Neutrophil (primary cell): ENCODE results near the gene NPIPB8.
"Not testable (repeated sequence)": the region's sequence is repeated elsewhere in the genome, so short reads cannot be mapped to it uniquely, and the experiment has no call there.

Experiments
- H3K27ac ChIP-seq: fragments of 200-600 bp; sonication (generic); 2 replicates; pipeline ENCODE4 v1.5.1; 2016; ENCODE audit warnings: mild to moderate bottlenecking, moderate library complexity
- H3K27me3 ChIP-seq: fragments of 200-600 bp; sonication (generic); 2 replicates; pipeline ENCODE4 v1.6.0; 2016; ENCODE audit warnings: mild to moderate bottlenecking
- H3K36me3 ChIP-seq: fragments of 200-600 bp; sonication (generic); 2 replicates; pipeline ENCODE4 v1.5.1; 2017
- H3K4me1 ChIP-seq, 2 experiments: fragments of 200-600 bp in 1 of 2; sonication (generic) in 1 of 2; 1 replicate in 1 of 2; 2 replicates in 1 of 2; pipeline versions ENCODE4 v1.5.1 to v1.6.1; 2013 to 2016; ENCODE audit warnings: low read depth in 1 of 2, low read length in 1 of 2, mild to moderate bottlenecking in 1 of 2, moderate library complexity in 1 of 2; ENCODE audit not compliant: control insufficient read depth in 1 of 2, insufficient read depth in 1 of 2
- H3K4me3 ChIP-seq, 2 experiments: fragments of 200-600 bp in 1 of 2; sonication (generic) in 1 of 2; 1 replicate in 1 of 2; 2 replicates in 1 of 2; pipeline ENCODE4 v1.5.1; 2013 to 2016; ENCODE audit warnings: low read depth in 1 of 2, low read length in 1 of 2, mild to moderate bottlenecking in 1 of 2, moderate library complexity in 1 of 2
- H3K9me3 ChIP-seq: fragments of 200-600 bp; sonication (generic); 2 replicates; pipeline ENCODE4 v1.5.1; 2016
- CTCF ChIP-seq: fragments of 200-600 bp; sonication (generic); IDR thresholded peaks from 2 replicates; pipeline ENCODE4 v1.5.1; 2016; ENCODE audit warnings: antibody characterized with exemption

The NPIPB8 gene

DNA sequence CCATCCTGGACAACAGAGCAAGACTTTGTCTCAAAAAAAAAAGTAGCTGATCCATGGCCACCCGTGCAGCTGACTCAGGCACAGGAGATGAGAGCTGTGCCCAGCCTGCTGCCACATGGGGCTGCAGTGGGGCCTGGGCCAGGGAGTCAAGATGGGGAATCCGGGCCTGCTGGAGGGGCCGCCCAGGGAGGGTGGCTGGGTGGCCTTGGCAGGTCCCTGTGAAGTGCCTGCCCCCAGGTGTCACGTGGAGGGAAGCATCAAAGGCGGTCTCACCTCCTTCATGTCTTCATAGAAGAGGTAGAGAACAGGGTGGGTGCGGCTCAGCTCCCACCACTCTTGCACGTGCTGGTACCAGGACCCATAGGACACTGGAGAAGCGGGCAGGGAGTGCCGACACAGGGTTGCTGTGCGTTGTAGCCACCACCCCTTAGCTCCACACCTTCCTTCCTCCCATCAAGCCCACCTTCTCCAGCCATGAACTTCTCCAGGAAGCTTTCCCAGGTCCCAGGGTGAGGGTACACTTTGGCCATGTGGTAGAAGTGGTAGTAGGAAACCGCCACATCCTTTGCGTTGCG is 44.8 kb upstream of the NPIPB8 start:
- no peak for TF ChIP-seq CTCF
- Histone ChIP-seq H3K27me3 (no peaks in the 10 kb centered on the region), H3K36me3 (peaks cover 48% of the 10 kb centered on the region), H3K9me3 (no peaks in the 10 kb centered on the region), H3K4me1 (peaks cover 20 to 21% of the 10 kb centered on the region in 2 experiments), H3K27ac (no peak overlapping the region), H3K4me3 (no peak overlapping the region)

- H3K9me3 ChIP-seq, H3K27me3 ChIP-seq, H3K27ac ChIP-seq, H3K4me3 ChIP-seq: not testable (repeated sequence)
- peaks cover 26% of the 10 kb centered on the region for H3K36me3 ChIP-seq
- H3K4me1 ChIP-seq = peaks cover 26 to 27% of the 10 kb centered on the region in 2 experiments
Measured at GRCh38 chr16:28595451-28595850, 42.4 kb upstream of the NPIPB8 start.

DNA sequence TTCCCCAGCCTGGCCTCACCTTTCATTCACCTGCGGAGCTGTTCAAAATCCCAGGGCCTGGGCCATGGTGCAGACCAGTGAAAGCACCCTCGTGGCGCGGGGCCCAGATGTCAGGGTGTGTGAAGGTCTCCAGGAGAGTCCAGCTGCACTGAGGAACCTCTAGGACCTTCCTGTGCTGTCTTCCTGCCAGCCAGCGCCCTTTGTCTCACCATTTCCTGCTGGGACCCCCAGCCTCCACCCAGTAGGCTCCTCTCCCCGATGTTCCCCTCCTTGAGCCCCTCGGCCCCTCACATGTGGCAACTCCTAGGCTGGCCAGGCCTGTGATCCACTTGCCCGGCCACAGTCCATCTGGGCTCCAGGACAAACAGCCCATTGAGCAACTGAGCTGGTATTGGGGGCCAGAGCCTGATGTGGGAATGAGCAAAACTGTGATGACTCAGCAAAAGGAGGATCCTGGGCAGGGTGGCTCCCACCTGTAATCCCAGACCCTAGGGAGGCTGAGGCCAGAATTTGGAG is 41.7 kb upstream of the NPIPB8 start:
- peak overlapping the region; percentile 72 for H3K27ac ChIP-seq
- H3K27me3 ChIP-seq = no peaks in the 10 kb centered on the region
- H3K4me3 ChIP-seq = peak overlapping the region in 1 of 2 experiments; percentile 38
- TF ChIP-seq CTCF = no peak
- H3K36me3 ChIP-seq = peaks cover 18% of the 10 kb centered on the region
- no peaks in the 10 kb centered on the region for H3K9me3 ChIP-seq
- peaks cover 27 to 29% of the 10 kb centered on the region in 2 experiments for H3K4me1 ChIP-seq

DNA sequence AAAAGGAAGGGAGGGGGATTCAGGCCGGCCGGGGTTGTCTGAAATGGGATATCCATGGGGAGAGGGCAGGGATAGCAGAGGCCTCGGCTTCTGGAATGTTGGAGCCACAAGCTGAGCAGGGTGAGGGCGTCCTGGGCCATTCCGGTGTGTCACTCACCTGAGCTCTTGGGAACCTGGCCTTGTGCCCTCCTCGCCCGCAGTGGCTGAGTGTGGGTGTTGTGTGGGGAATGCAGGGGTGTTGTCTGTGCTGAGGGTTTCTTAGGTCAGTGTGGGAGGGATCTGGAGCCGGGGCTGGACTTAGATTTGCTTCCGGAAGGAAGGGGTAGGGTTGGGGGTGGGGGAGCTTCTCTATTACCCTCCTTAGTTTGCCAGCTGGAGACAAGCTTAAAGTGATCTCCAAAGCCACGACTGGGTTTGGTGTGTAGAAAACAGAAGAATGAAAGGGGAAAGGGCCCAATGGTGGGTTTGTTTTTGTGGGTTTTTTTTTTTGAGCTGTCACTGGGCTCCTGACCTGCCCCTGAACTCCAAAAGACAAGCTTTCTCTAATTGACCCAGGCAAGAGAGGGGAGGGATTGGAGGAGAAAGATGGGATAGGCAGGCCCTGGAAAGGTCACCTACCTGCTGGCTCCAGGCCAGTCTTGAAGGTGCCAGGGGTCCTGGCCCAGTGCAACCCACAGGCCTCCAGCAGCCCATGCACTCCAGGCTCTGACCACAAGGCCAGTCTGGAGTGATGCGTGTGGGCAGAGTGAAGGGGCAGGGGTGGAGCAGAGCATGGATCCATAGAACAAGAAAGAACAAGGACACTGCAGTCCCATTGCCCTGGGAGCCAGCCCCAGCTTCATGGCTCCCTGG is 40.8 kb upstream of the NPIPB8 start, which contains the start of gene SULT1A2:
TSS of gene SULT1A2 (minus strand) at position 211 of the 852 bp plus-strand sequence. CDS start 1,120 bp downstream, outside the sequence.
- H3K9me3 ChIP-seq = no peaks in the 10 kb centered on the region
- peak within 1 kb of the TSS; percentile 12 to 38 for H3K4me3 ChIP-seq
- no peak for TF ChIP-seq CTCF
- peaks cover 9% of the 10 kb centered on the region for H3K36me3 ChIP-seq
- peak within 1 kb of the TSS; percentile 72 for H3K27ac ChIP-seq
- no peaks in the 10 kb centered on the region for H3K27me3 ChIP-seq
- H3K4me1 ChIP-seq = peaks cover 27 to 34% of the 10 kb centered on the region in 2 experiments

DNA sequence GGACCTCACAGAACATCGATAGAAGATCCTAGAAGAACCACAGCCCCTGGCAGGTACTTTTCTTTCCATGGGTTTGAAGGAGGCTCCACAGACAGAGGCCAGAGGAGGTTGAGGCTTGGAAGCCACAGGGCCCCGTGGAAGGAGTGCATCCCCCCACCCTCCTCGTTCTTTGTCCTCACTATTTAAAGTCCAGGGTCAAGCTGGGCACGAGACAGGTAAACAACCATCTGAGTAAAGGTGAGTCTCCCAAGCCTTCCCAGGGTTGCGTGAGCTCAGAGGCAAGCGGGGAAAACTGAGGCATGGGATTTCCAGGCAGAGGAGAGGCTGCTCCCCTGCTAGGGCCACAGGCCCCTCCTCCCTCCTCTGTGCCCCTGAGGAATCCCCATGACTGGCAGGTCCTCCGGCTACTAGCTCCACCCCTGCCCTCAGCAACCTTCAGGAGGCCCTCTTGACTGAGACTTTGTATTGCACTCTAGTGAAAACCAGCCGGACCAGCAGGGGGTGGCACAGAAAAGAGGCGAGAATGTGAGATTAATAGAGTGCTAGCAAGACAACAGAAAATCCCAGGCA is 40.1 kb upstream of the NPIPB8 start:
- Histone ChIP-seq H3K27ac (peak overlapping the region; percentile 72), H3K9me3 (no peaks in the 10 kb centered on the region), H3K4me3 (peak overlapping the region in 1 of 2 experiments; percentile 38), H3K4me1 (peaks cover 27 to 34% of the 10 kb centered on the region in 2 experiments), H3K36me3 (peaks cover 7% of the 10 kb centered on the region), H3K27me3 (no peaks in the 10 kb centered on the region)
- TF ChIP-seq CTCF = no peak

GRCh38 chr16:28599377-28600285 is 38.2 kb upstream of the NPIPB8 start:
- H3K27me3 ChIP-seq, H3K9me3 ChIP-seq, H3K4me3 ChIP-seq, H3K27ac ChIP-seq: not testable (repeated sequence)
- H3K4me1 ChIP-seq = peaks cover 27 to 40% of the 10 kb centered on the region in 2 experiments
- H3K36me3 ChIP-seq = peaks cover 21% of the 10 kb centered on the region

GRCh38 chr16:28600965-28601364 is 36.9 kb upstream of the NPIPB8 start:
- not testable (repeated sequence) for H3K9me3 ChIP-seq, H3K4me3 ChIP-seq, H3K27me3 ChIP-seq
- Histone ChIP-seq H3K27ac (peak overlapping the region; percentile 41), H3K4me1 (peaks cover 27 to 40% of the 10 kb centered on the region in 2 experiments), H3K36me3 (peaks cover 34% of the 10 kb centered on the region)

- H3K9me3 ChIP-seq, H3K4me3 ChIP-seq, H3K27ac ChIP-seq, H3K27me3 ChIP-seq: not testable (repeated sequence)
- Histone ChIP-seq H3K4me1 (peaks cover 21 to 35% of the 10 kb centered on the region in 2 experiments), H3K36me3 (peaks cover 41% of the 10 kb centered on the region)
Measured at GRCh38 chr16:28601589-28601988, 36.3 kb upstream of the NPIPB8 start.
